Central memory CD4-positive, alpha-beta T cell (primary cell): ENCODE results near the gene ERN1.

Experiments used
- DNase-seq: peaks from one replicate; pipeline ENCODE4 v3.0.0; 2022

The ERN1 gene

DNA sequence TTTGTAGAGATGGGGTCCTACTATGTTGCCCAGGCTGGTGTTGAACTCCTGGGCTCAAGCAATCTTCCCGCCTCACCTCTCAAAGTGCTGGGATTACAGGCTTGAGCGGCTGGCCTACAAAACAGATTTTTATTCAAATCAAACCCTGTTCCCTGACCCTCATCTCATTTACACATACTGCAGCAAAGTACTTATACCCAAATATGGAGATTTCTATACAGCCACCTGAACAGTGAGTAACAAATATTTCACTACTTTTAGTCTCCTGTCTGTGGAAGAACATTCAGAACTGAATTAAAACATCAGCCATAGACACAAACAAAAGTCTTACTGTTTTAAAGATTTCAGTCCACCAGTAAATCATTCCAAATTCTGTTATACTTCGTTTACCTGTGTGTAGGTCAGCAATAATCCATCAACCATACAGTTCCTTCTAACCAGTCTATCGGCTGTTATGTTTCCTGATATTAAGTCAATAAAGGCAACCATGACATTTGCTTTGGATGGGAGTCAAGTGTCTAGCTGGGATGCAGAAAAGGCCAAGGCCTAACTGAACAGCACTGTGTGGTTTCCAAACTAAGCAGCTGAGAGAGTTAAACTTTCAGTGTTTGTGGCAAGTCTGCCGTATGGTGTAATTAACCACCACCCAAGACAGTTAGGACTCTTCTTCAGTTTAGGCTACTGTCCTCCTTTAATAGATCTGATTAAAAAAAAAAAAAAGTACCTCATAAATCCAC, 22.3 kb downstream of the ERN1 start:
- no peak for DNase-seq

DNA sequence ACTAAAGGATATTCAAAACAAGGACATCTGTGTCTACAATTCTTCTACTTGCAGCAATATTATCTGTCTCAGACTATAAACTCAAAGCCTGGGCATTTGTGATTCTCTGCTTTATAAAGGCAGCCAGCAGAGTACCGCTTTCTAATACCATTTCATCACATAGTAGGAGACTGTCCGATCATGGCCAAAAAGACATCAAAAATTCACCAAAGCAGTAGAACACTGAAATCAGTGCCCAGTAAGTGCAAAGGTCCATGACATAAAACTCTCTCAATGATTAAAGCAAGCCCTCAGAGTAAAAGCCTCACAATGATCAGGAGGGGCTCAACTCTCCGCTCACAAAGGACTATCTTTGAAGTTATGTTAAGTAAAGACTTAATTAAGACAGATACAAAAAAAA, 23.0 kb downstream of the ERN1 start:
- no peak for DNase-seq

DNA sequence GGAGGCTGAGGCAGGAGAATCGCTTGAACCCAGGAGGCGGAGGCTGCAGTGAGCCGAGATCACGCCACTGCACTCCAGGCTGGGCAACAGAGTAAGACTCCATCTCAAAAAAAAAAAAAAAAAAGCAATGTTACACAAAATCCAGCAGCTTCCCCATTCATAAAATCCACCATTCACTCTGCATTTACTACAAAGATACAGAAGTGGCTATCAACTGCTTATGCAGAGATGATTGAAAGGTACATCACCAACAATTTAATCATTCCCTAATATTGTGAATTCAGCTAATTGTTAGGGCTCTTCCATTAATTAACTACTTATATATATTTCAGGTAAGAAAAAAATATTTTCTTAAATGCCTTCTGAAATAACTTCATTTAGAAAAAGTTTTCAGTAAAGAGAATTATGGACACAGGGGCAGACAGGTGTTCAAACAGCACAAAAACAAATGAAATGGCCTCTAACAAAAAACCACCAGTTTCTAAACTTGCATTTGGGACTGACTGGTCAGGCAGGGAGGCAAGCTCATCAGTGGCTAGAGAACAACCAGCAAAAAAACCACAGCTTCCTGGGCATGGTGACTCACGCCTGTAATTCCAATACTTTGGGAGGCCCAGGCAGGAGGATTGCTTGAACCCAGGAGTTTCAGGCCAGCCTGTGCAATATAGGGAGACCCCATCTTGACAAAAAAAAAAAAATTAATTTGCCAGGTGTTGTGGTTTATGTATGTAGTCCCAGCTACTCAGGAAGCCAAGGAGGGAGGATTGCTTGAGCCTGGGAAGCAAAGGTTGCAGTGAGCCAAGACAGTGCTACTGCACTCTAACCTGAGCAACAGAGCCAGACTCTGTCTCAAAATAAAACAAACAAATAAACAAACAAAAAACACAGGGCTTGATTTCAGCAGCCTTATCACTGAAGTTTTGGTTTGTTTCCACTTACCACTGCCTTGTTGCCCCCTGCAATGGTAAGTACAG, 26.3 kb downstream of the ERN1 start:
- DNase-seq: no peak

DNA sequence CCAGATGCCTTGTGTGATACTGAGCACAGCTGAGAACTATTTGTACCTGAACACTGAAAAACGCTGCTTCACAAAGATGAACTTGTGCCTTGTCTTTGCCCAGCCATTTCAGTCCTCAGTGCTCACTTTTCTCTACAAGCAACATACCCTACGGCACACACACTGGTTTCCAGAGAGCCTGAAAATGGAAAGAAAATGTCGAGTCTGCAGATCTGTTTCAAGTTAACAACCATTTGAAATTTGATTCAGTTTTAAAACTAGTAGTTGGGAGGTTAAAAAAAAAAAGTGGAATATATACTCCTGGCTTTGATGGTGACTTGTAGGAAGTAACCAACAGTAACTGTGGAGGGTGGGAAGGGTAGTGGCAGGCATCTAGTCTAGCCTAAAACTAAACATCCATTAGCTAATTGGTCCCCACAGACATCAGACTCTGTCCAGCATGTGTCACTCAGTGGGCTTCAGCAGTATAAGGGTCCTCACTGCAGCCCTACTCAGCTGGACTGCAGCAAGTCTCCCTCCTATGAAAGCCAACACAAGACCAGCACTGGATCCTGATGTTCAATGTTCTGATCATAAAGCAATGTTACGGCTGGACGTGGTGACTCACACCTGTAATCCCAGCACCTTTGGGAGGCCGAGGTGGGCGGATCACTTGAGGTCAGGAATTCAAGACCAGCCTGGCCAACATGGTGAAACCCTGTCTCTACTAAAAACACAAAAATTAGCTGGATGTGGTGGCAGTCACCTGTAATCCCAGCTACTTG, 27.1 kb downstream of the ERN1 start:
- DNase-seq: no peak

DNA sequence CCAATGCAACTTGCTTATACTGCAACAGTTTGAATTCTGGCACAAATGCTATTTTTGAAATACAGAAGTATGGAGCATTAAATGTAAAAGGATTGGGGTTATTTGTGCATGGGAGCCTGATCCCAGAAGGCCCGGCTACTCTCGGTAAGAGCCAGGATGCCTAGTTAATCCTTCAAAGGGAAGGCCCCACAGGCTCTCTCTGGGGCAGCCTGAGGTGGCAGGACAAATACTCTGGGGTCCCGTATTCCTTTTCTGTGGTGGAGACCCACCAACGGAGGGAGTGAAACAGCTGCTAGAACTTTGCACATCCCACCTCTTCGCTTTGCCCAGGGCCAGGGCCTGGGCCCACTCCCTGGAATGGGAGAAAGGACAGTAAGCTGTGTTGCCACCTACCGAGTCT, 30.4 kb downstream of the ERN1 start:
- DNase-seq: no peak

DNA sequence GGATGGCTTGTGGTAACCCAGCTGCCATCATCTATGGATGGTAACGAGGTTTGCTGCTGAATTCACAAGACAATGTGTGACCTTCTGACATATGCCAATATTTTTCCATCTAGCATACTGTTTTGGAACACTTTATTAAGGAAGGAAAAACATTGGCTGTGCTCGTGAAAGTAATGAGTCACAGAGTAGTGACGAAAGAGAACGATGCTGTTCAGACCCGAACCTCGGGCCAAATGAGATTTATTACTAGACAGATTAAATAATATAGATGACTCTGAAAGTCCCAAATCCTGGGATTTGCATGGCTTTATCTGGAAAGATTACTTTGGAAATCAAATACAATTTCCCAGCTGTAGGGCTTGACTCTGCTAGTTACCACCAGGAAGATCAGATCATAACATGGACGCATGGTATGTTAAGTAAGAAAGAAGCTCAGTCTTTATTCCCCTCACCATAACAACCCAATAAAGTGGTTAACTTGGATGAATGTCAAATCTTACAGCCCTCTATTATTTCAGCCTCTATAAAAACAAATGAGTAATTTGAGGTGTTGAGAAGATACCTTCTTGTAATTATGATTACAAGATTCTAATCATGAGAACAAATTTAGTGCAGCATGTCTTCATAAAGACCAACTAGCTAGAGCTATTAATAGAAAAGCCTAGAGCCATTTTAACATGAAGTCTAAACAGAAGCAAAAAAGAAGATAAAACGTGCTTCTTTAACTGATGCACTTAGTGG, 32.6 kb downstream of the ERN1 start:
- DNase-seq: no peak

DNA sequence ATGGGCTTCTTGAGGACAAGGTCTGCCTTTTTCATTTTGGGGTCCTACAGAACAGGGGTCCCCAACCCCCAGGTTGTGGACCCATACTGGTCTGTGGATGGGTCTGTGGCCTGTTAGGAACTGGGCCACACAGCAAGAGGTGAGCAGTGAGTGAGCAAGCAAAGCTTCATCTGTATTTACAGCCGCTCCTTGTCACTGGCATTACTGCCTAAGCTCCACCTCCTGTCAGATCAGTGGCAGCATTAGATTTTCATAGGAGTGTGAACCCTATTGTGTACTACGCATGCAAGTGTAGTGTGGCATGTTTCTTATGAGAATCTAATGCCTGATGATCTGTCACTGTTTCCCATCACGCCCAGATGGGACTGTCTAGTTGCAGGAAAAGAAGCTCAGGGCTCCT, 33.9 kb downstream of the ERN1 start:
- no peak for DNase-seq

DNA sequence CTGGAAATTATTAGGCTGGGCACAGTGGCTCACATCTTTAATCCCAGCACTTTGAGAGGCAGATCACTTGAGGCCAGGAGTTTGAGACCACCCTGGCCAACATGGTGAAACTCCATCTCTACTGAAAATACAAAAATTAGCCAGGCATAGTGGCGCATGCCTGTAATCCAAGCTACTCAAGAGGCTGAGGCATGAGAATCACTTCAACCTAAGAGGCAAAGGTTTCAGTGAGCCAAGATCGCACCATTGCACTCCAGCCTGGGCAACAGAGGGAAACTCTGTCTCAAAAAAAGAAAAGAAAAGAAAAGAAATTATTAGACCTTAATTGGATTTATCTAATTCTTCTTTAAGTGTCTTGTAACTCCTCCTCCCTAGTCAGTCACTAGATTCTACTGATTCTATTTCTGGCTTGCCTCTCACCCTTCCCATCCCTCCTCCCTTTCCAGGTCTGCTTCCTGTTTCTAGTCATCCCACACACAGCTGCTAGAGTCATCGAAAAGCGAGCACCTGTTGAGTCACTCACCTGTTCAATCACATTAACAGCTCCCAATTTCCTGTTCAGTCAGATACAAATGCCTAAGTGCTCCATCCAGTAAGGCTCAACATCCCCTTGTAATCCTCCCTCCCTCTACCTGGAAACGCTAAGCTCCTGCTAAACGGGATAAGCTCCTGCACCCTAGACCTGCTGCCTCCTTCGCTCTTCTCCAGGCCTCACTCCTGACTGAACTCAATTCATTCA, 34.6 kb downstream of the ERN1 start:
- no peak for DNase-seq

DNA sequence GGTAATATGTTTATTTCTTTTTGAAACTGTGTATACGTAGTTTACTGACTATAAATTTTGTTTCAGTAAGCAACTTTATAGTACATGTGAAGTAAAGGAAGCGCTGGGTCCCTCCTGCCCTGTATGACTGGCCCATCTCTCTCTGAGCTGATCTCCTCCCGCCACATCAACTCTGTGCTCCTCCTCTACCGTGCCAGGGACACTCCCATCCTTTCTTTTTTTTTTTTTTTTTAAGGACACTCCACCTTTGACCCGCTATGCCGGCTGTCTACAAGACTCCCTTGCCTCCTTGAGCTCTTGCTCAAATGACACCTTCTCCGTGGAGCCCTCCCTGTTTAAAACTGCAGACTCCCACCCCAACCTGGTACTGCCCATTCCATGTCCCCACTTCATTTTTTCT, 35.5 kb downstream of the ERN1 start:
- DNase-seq: no peak

DNA sequence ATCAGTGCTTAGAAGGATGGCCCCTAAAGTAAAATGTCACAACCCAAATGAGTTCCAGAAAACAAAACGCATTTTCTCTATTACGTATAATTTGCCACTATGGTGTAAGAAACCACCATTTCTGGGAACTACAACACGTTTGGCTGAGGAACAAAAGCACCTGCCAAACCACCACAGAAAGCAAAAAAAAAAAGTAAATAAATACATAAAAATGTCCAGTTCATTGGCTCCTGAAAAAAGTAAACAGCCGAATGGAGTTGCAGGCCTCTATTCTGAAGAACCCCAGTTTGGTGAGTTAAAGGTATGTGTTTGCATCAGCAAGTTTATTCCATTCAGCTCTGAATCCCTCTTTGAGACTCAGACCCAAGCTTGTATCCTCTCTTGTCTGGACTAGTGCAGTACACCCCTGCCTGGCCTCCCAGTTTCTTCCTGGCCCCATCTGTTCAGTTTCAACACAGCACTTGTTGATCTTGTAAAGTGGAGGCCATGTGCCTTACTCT, 36.9 kb downstream of the ERN1 start:
- no peak for DNase-seq

DNA sequence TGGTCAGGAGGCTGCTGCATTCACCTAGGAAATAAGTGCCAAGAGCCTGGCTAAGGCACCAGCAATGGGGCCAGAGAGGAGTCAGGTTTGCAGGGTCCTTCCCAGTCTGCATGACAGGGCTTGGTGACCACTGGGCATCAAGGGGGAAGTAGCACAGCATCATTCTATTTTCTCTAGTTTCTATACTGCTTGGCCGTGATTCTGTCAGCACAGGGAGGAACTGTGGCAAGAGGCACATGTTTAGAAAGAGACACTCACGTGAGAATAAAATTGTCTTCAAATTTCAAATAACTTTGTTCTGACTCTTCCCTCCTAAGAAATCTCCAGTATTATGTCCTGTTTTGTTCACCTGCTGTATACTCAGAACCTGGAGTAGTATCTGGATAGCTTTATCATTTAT, 37.8 kb downstream of the ERN1 start:
- DNase-seq: no peak

DNA sequence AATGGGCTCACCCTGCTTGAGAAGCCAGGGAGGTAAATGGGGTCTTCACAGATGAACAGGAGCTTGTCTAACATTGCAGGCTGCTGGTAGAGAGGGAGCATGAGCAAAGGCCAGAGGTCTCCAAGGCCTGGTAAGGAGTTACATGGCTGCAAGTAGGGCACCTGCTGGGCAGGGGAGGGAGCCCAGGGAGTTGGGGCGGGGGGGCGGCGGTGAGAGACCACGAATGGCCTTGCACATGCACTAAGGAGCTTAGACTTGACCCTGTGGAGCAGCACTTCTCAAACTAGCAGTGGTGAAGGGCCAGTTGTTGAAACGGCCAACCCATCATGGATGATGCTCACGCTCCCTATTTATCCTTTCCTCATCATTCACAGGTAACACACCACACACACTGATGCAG, 38.4 kb downstream of the ERN1 start:
- no peak for DNase-seq

DNA sequence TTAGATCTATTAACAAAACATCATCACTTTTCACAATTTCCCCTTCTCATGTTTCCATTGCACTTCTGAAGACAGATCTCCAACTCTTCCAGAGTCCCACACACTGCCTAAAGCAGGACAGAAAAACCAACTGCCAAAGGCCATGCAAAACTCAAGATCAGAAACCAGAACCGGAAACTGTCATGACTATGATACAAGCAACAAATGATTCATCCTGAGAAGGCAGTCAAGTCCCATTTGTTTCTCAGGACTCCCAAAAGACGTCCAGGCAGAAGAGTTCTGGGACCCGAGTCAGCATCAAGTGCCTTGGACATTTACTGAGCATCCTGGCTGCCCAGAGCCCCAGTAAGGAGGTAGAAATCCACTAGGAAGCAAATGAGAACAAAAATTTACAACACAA, 38.8 kb downstream of the ERN1 start:
- no peak for DNase-seq

DNA sequence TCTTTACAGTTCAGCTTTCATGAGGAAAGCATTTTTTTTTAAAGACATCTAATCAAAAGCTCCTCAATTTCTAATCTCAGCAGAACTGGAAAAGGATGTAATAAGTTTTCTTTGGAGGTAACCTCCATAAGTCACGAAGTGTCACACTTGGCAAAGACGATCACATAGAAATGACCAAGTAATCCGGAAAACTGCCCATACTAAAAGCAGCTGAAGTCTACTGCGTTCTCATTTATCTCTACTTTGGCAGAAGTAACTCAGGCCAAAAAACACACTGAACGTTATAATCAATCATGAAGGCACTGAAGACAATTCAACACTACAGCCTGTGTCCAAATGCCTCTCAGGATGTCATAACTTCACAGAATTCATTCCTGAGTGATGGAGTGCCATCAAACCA, 39.8 kb downstream of the ERN1 start:
- no peak for DNase-seq

DNA sequence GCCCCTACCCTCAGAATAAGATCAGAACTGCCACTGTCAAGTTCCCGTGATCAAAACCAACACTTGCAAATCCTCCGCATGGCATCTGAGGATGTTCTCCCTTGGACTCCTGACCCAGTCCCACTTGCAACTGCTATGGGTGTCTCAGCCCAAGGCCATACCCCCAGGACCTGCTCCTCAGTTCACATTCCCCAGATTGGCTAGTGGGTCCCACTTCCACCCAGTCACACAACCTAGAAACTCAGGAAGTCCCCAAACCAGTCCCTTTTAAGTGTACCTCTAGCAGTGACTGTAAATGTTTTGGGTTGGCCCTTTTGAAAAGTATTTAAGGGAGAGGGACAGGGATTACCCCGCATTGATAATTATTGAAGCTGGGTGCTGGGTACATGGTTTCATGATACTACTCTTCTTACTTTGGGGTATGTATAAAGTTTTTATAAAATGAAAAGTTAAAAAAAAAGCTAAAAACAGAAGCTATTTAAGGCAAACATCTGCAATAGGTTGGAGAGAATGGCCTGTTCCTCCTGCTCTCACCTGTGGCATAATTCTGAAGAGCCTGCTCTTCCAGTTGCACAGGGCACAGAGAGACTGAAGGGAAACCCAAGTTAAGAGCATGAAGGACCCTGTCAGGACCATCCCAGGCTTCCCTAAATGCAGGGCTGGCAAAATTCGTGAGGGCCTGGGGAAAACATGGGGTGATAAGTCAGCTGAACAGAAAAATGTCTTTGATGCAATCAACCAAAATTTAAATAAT, 42.5 kb downstream of the ERN1 start:
- no peak for DNase-seq

DNA sequence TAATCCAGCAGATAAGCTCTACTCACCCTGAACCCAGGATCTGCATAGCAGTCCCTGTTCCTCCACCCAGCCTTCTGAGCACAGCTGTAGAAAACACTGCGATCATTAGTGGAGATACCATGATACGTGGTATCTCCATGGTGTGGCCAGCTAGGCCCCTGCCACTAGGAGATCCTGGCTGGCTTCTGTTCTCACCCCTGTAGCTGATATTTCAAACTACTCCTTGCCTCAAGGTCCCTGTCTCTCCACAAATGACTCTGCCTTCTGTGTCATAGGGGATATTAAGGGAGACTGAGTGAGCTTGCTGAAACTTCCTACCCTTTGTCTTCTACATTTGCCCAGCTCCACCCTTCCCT, 44.3 kb downstream of the ERN1 start:
- no peak for DNase-seq

DNA sequence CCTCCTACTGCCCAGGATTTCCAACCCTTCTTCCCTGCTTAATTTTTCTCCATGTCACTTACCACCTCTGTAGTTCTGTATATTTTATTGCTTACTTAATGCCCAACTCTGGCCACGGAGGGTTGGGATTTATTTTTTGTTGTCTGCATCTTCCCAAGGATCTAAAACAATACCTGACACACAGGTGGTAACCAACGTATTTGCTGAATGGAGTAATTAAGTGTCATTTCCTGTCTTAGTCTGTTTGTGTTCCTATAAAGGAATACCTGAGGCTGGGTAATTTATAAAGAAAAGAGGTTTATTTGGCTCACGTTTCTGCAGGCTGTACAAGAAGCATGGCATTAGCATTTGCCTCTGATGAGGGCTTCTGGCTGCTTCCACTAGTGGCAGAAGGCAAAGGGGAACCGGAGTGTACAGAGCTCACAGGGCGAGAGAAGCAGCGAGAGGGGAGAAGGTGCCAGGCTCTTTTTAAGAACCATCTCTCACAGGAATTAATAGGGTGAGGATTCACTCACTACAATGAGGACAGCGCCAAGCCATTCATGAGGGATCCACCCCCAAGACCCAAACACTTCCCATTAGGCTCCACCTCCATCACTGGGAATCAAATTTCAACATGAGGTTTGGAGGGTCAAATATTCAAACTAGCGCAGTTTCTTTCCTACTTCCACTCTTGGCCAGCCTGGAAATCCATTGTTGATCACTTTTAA, 44.8 kb downstream of the ERN1 start:
- DNase-seq: no peak

DNA sequence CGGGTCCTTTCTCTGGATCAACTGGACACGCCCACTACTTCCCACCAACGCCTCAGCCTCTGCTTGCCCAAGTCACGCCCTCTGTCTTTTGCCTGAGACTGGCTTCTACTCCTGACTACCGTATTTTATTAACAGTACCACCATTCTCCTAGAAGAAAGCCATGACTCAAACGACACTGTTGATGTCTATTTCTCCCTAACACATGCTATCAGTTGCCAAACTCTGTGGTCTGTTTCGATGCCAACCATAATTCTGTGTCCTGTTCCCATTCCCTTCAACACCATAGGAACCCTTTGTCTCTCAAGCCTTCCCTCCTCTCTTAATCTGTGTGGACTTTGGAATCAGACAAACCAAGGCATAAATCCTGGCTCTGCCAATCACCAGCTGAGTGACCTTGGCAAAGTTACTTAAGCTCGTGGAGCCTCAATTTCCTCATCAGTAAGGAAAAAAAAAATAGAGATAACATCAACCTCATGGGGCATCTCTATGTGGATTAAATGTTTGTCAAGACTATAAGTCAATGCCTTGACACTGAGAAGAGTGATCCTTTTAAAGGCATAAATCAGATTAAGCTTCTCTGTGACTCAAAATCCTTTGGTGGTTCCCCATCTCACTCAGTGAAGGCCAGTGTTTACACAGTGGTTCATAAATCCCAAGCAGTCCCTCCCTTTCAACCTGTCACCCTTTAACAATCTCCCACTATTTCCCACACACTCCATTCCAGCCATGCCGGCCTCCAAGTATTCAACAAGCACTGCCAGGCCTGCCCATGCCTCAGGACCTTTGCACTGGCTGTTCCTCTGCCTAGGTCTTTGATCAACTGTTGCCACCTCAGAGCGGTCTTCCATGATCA, 45.6 kb downstream of the ERN1 start:
- DNase-seq: no peak

DNA sequence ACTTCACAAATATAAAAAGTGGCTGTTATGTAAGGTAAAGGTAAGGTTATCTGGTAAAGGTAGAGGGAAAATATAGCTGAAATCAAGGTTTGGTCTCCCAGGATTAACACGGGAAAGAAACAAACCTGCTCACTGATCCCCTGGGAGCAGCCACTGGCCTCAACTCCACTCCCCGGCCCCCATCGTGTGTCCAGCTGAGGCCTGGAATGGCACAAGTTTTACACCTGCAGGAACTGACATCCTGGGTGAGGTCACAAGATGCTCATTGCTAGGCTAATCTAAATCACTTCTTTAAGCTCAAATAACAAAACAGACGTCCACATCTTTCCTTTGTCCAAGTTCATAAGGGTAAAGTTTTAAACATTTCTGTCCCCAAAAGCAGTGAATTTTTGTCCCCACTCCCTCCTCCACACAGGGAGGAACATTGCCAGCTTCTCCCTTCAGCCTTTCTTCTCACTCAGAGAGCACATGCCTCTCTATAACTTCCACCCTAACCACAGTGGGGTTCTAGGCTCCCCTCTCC, 46.3 kb downstream of the ERN1 start:
- DNase-seq: no peak
